HepG2 (cell line): Measurements from ENCODE around the gene NCOA7. TPM values are rescaled to one million over a fixed set of nuclear protein-coding genes. Genes with fewer than 3 reads are reported as not detected.

Experiments used
- ATAC-seq: fragments of 200-7000 bp; cut with Tn5 transposase; 3 replicates; pipeline ENCODE4 v1.9.1; 2020; ENCODE audit warnings: mild to moderate bottlenecking, moderate library complexity
- BruUV-seq: library from RNA; stranded (reverse); fragments of 400-500 nt; replicated peaks from 2 replicates; lab custom pipeline; 2021; lab: Mats Ljungman, UMichigan
- CTCF ChIA-PET: fragments of 300-600 bp; formaldehyde crosslinking; extraction: SDS; loops from one replicate; lab custom pipeline; 2021; ENCODE audit warnings: low total read pairs, inconsistent platforms, low intra/inter-chr PET ratio; lab: Yijun Ruan, JAX
- POLR2A ChIA-PET: fragments of 350-600 bp; sonication (Branson Sonifier 250); formaldehyde crosslinking; loops from one replicate; lab custom pipeline; 2020; ENCODE audit warnings: antibody characterized with exemption, inconsistent platforms; lab: Yijun Ruan, JAX
- DNase-seq: peaks from one replicate; pipeline ENCODE4 v3.0.0-alpha.2; 2015; ENCODE audit warnings: low spot score
- FAIRE-seq: peaks from 3 replicates; lab custom pipeline; 2011; peaks lifted over from hg19 to GRCh38; lab: Jason Lieb, UNC
- H2AFZ ChIP-seq: one replicate; pipeline ENCODE4 v1.6.1; 2011; ENCODE audit warnings: low read length, inconsistent platforms
- H3K27ac ChIP-seq: fragments of 300-600 bp; 3 replicates; pipeline ENCODE4 v1.8.0; 2011; ENCODE audit warnings: mixed run types, mild to moderate bottlenecking, mixed read lengths, low read length, inconsistent platforms; ENCODE audit not compliant: insufficient read depth; ENCODE audit errors: extremely low read length
- H3K27me3 ChIP-seq, 2 experiments: fragments of 200-600 bp in 1 of 2; 2 replicates in 1 of 2; 3 replicates in 1 of 2; pipeline versions ENCODE4 v1.6.0 to v1.8.0; 2011; ENCODE audit warnings: low read length in 2 of 2, mild to moderate bottlenecking in 2 of 2, moderate library complexity in 2 of 2, inconsistent platforms in 1 of 2; ENCODE audit not compliant: insufficient read depth in 2 of 2, control insufficient read depth in 1 of 2
- H3K36me3 ChIP-seq, 2 experiments: fragments of 200-600 bp in 1 of 2; replicated peaks in 1 of 2; 2 replicates in 1 of 2; 3 replicates in 1 of 2; pipeline versions ENCODE4 v1.5.1 to v1.8.0; 2011; ENCODE audit warnings: low read length in 2 of 2, inconsistent platforms in 1 of 2; ENCODE audit not compliant: insufficient read depth in 2 of 2, control insufficient read depth in 1 of 2
- H3K4me1 ChIP-seq: 2 replicates; pipeline ENCODE4 v1.5.1; 2012; ENCODE audit warnings: low read length, inconsistent platforms; ENCODE audit not compliant: insufficient read depth
- H3K4me2 ChIP-seq: 2 replicates; pipeline ENCODE4 v1.6.0; 2011; ENCODE audit warnings: low read depth, low read length, inconsistent platforms
- H3K4me3 ChIP-seq, 3 experiments: fragments of 200-600 bp in 1 of 3; sonication (generic), shearing (Covaris generic) in 1 of 3; replicated peaks in 1 of 3; 2 replicates each; pipeline ENCODE4 v1.5.1; 2011 to 2016; ENCODE audit warnings: low read length in 3 of 3, inconsistent platforms in 2 of 3, low read depth in 2 of 3, mild to moderate bottlenecking in 2 of 3, control low read depth in 1 of 3, mixed read lengths in 1 of 3; ENCODE audit not compliant: insufficient read depth in 1 of 3
- H3K79me2 ChIP-seq: one replicate; pipeline ENCODE4 v1.6.1; 2011; ENCODE audit warnings: low read length, inconsistent platforms; ENCODE audit not compliant: insufficient read depth
- H3K9ac ChIP-seq: 2 replicates; pipeline ENCODE4 v1.6.0; 2011; ENCODE audit warnings: mild to moderate bottlenecking, low read depth, low read length, inconsistent platforms; ENCODE audit not compliant: insufficient read depth
- H3K9me3 ChIP-seq: 2 replicates; pipeline ENCODE4 v1.5.1; 2012; ENCODE audit warnings: mild to moderate bottlenecking, low read length
- H4K20me1 ChIP-seq: 2 replicates; pipeline ENCODE4 v1.6.0; 2011; ENCODE audit warnings: inconsistent platforms, mild to moderate bottlenecking, low read length, moderate library complexity; ENCODE audit not compliant: insufficient read depth
- CEBPG ChIP-seq: IDR thresholded peaks from 2 replicates; pipeline ENCODE4 v1.6.1; 2016
- FOXO1 ChIP-seq: sonication (generic); formaldehyde crosslinking; IDR thresholded peaks from 2 replicates; pipeline ENCODE4 v1.4.0; 2020; ENCODE audit warnings: missing genetic modification reagents
- HNF1B ChIP-seq: sonication (generic); formaldehyde crosslinking; IDR thresholded peaks from 2 replicates; pipeline ENCODE4 v1.5.1; 2020; ENCODE audit warnings: mild to moderate bottlenecking, moderate library complexity, missing genetic modification reagents
- JARID2 ChIP-seq: sonication (generic); formaldehyde crosslinking; IDR thresholded peaks from 2 replicates; pipeline ENCODE4 v1.8.1; 2023; ENCODE audit warnings: missing genetic modification reagents, inconsistent platforms; ENCODE audit not compliant: insufficient replicate concordance
- JUND ChIP-seq: sonication (generic); formaldehyde crosslinking; IDR thresholded peaks from 2 replicates; pipeline ENCODE4 v1.8.0; 2022; ENCODE audit warnings: mild to moderate bottlenecking, missing genetic modification reagents
- MBD4 ChIP-seq: IDR thresholded peaks from 2 replicates; pipeline ENCODE4 v1.6.1; 2012; ENCODE audit warnings: low read length, inconsistent platforms, borderline replicate concordance
- POLR2AphosphoS5 ChIP-seq: IDR thresholded peaks from 2 replicates; pipeline ENCODE4 v1.6.1; 2012; ENCODE audit warnings: low read depth, low read length
- PRPF4 ChIP-seq: fragments of 200-400 bp; formaldehyde crosslinking; IDR thresholded peaks from 2 replicates; pipeline ENCODE4 v1.6.1; 2016; ENCODE audit warnings: low read length, low read depth; ENCODE audit not compliant: poor library complexity, severe bottlenecking
- STAT5B ChIP-seq: sonication (generic); formaldehyde crosslinking; IDR thresholded peaks from 2 replicates; pipeline ENCODE4 v1.4.0; 2020; ENCODE audit warnings: missing genetic modification reagents
- WIZ ChIP-seq: sonication (generic); formaldehyde crosslinking; IDR thresholded peaks from 2 replicates; pipeline ENCODE4 v1.5.1; 2020; ENCODE audit warnings: mild to moderate bottlenecking, missing genetic modification reagents
- ZBTB37 ChIP-seq: sonication (generic); formaldehyde crosslinking; IDR thresholded peaks from 2 replicates; pipeline ENCODE4 v1.4.0; 2020; ENCODE audit warnings: mild to moderate bottlenecking, missing genetic modification reagents
- ZBTB8A ChIP-seq: sonication (generic); formaldehyde crosslinking; IDR thresholded peaks from 2 replicates; pipeline ENCODE4 v1.4.0; 2020; ENCODE audit warnings: mild to moderate bottlenecking, low read depth, missing genetic modification reagents, borderline replicate concordance
- ZKSCAN1 ChIP-seq: fragments of 150-350 bp; IDR thresholded peaks from 2 replicates; pipeline ENCODE4 v1.6.1; 2014; ENCODE audit warnings: low read length
- ZNF331 ChIP-seq: sonication (generic); formaldehyde crosslinking; IDR thresholded peaks from 2 replicates; pipeline ENCODE4 v1.4.0; 2020; ENCODE audit warnings: missing genetic modification reagents
- ZNF552 ChIP-seq: sonication (generic); formaldehyde crosslinking; IDR thresholded peaks from 2 replicates; pipeline ENCODE4 v1.9.0; 2022; ENCODE audit warnings: missing genetic modification reagents, mild to moderate bottlenecking, borderline replicate concordance
- ZNF572 ChIP-seq: sonication (generic); formaldehyde crosslinking; IDR thresholded peaks from 2 replicates; pipeline ENCODE4 v1.5.1; 2020; ENCODE audit warnings: mild to moderate bottlenecking, missing genetic modification reagents
- ZNF605 ChIP-seq: sonication (generic); formaldehyde crosslinking; IDR thresholded peaks from 2 replicates; pipeline ENCODE4 v1.8.0; 2022; ENCODE audit warnings: mild to moderate bottlenecking, missing genetic modification reagents
- ZNF768 ChIP-seq: sonication (generic); formaldehyde crosslinking; IDR thresholded peaks from 2 replicates; pipeline ENCODE4 v1.4.0; 2020; ENCODE audit warnings: missing genetic modification reagents
- WGBS: methylation state at CpG from one replicate; pipeline ENCODE4 v1.1.6; 2017; ENCODE audit warnings: low lambda C conversion rate; 5-methylcytosine and 5-hydroxymethylcytosine counted together
- in situ Hi-C: cut with HindIII; loops from 2 replicates; pipeline ENCODE4 v1.10.0; 2017; ENCODE audit warnings: low pct_unique_long_range_greater_than_20kb; ENCODE audit not compliant: extremely low pct_ligation_motif_present
- intact Hi-C: fragments of 100-400 bp; cut with micrococcal nuclease; formaldehyde crosslinking; loops from one replicate; pipeline ENCODE4 v1.10.0; 2022; ENCODE audit not compliant: unreplicated experiment
- polyA plus RNA-seq, 8 experiments: library from polyadenylated mRNA; depleted of rRNA in 3 of 8; stranded (reverse) in 7 of 8; unstranded in 1 of 8; fragments of >200 nt; fragmentation: Illumina TruSeq in 4 of 8; extraction: Trizol in 4 of 8; gene quantifications; 2 replicates each; pipeline versions ENCODE4 v1.2.1 to v1.2.3, GENCODE V29; 2011 to 2016; ENCODE audit warnings: low read depth in 4 of 8, missing spikeins in 1 of 8, mixed read lengths in 1 of 8; ENCODE audit not compliant: insufficient read depth in 1 of 8
- total RNA-seq, 5 experiments: library from RNA; depleted of rRNA; stranded (reverse); fragments of >200 nt; fragmentation: Illumina TruSeq; extraction: Trizol; gene quantifications; 2 replicates each; pipeline ENCODE4 v1.2.3, GENCODE V29; 2016; ENCODE audit warnings: low read depth in 1 of 5
- TF ChIP-seq, protein P1 (sequence below): IDR thresholded peaks from 2 replicates; pipeline ENCODE4 v1.6.1; 2016; ENCODE audit warnings: mild to moderate bottlenecking, missing biosample characterization, missing genetic modification reagents

NCOA7 gene
- total and polyA plus RNA-seq, 2 of the 13 experiments (the other 11 are each of a cell fraction or from before 2014, with no cell fraction given) = 13.6 to 20.8 TPM

GRCh38 chr6:125926711-125927110 lies 136.0 kb downstream of the NCOA7 start:
- in situ Hi-C loops = no loop called here
- Histone ChIP-seq H3K4me2 (no peak overlapping the region), H3K9me3 (no peaks in the 10 kb centered on the region), H3K4me1 (peaks cover 38% of the 10 kb centered on the region), H3K9ac (no peak overlapping the region), H3K4me3 (no peak overlapping the region), H4K20me1 (no peaks in the 10 kb centered on the region), H3K36me3 (peaks cover 29 to 57% of the 10 kb centered on the region in 2 experiments), H2AFZ (no peak overlapping the region), H3K27ac (no peak overlapping the region), H3K27me3 (no peaks in the 10 kb centered on the region), H3K79me2 (no peaks in the 10 kb centered on the region)
- WGBS = 95% methylated on average over 3 of the region's 3 CpGs
- intact Hi-C loops = no loop called here
- no peak for FAIRE-seq
- no TSS peak for BruUV-seq
- POLR2A ChIA-PET = no interaction called here
- CTCF ChIA-PET = no interaction called here
- no peak for ATAC-seq
- no peak for DNase-seq
- TF ChIP-seq JARID2 (CRISPR knock-in tag) = no peak
- TF ChIP-seq WIZ = no peak
- no peak for TF ChIP-seq ZBTB37 (CRISPR knock-in tag)
- TF ChIP-seq FOXO1 (CRISPR knock-in tag) = no peak
- no peak for TF ChIP-seq ZNF605
- TF ChIP-seq ZKSCAN1 = no peak
- no peak for TF ChIP-seq CEBPG (CRISPR knock-in tag)
- TF ChIP-seq ZNF552 = no peak

DNA sequence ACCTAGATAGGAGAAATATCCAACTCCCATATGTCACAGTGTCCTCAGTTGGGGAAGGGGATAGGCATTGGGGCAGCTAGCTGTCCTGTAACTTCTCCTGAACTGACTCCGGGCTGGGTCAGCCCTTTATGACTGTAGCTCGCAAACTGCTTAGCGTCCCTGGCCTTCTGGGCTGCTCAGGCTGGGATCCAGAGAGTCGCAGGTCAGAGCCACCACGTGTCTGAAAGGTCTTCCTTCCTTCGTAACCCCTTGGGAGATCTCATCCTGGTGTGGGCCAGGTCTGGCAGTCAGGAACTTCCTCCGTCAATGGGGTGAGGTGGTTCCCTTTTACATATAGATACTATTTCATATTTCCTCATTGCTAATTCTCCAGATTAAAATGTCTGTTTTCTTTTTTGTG lies 137.0 kb downstream of the NCOA7 start:
- in situ Hi-C loops = no loop called here
- no peaks in the 10 kb centered on the region for H4K20me1 ChIP-seq
- CTCF ChIA-PET = no interaction called here
- H3K4me3 ChIP-seq = no peak overlapping the region
- H3K9ac ChIP-seq = no peak overlapping the region
- H3K27me3 ChIP-seq = no peaks in the 10 kb centered on the region
- DNase-seq (no peak), ATAC-seq (no peak), FAIRE-seq (no peak)
- POLR2A ChIA-PET = no interaction called here
- H3K4me1 ChIP-seq = peaks cover 29% of the 10 kb centered on the region
- no peak overlapping the region for H2AFZ ChIP-seq
- WGBS = 97% methylated on average over 6 of the region's 7 CpGs
- no TSS peak for BruUV-seq
- H3K79me2 ChIP-seq = no peaks in the 10 kb centered on the region
- no peak overlapping the region for H3K27ac ChIP-seq
- intact Hi-C loops = no loop called here
- no peak overlapping the region for H3K4me2 ChIP-seq
- H3K36me3 ChIP-seq = peaks cover 24 to 50% of the 10 kb centered on the region in 2 experiments
- H3K9me3 ChIP-seq = no peaks in the 10 kb centered on the region
- TF ChIP-seq STAT5B (CRISPR knock-in tag) (no peak), PRPF4 (no peak), ZNF768 (no peak), MBD4 (no peak), ZNF331 (CRISPR knock-in tag) (no peak), ZBTB8A (CRISPR knock-in tag) (no peak), JUND (CRISPR knock-in tag) (no peak), HNF1B (CRISPR knock-in tag) (no peak), ZNF572 (CRISPR knock-in tag) (no peak), POLR2AphosphoS5 (no peak)
- TF ChIP-seq, protein P1, sequence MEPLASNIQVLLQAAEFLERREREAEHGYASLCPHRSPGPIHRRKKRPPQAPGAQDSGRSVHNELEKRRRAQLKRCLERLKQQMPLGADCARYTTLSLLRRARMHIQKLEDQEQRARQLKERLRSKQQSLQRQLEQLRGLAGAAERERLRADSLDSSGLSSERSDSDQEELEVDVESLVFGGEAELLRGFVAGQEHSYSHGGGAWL (CRISPR knock-in tag) = no peak
